Mesothelial cell of epicardium (in vitro differentiated cells): Measurements from ENCODE around the gene ARHGAP21. TPM values are rescaled to one million over a fixed set of nuclear protein-coding genes. Genes with fewer than 3 reads are reported as not detected.
A peak's percentile ranks its signal among the peaks of the same experiment; 100 is the strongest.

ENCODE experiments used
- DNase-seq, 2 experiments: peaks; one replicate each; pipeline ENCODE4 v3.0.0; 2021; ENCODE audit warnings: low spot score in 2 of 2; ENCODE audit not compliant: unreplicated experiment in 2 of 2
- H3K27ac Mint-ChIP-seq: 2 replicates; pipeline ENCODE4 v1.8.0; 2021; ENCODE audit warnings: mixed read lengths
- H3K27me3 Mint-ChIP-seq: 2 replicates; pipeline ENCODE4 v1.8.0; 2021; ENCODE audit warnings: low read depth, mixed read lengths
- H3K36me3 Mint-ChIP-seq: 2 replicates; pipeline ENCODE4 v1.8.0; 2021; ENCODE audit warnings: mixed read lengths
- H3K4me1 Mint-ChIP-seq: 2 replicates; pipeline ENCODE4 v1.8.0; 2021; ENCODE audit warnings: mixed read lengths
- H3K4me3 Mint-ChIP-seq: 2 replicates; pipeline ENCODE4 v1.8.0; 2021; ENCODE audit warnings: mild to moderate bottlenecking, moderate library complexity, mixed read lengths
- H3K9me3 Mint-ChIP-seq: 2 replicates; pipeline ENCODE4 v1.8.0; 2021; ENCODE audit warnings: mixed read lengths
- total RNA-seq: library from RNA; stranded (reverse); gene quantifications from 3 replicates; pipeline ENCODE4 v1.2.1, GENCODE V29; 2021
- TF ChIP-seq, protein P1 (sequence below): fragments of 200-600 bp; sonication (generic); IDR thresholded peaks from one replicate; pipeline ENCODE4 v1.5.0; 2021; ENCODE audit warnings: antibody characterized with exemption; ENCODE audit not compliant: unreplicated experiment

The ARHGAP21 gene
- total RNA-seq, 1 donor from 2014 or later = 119 TPM

DNA sequence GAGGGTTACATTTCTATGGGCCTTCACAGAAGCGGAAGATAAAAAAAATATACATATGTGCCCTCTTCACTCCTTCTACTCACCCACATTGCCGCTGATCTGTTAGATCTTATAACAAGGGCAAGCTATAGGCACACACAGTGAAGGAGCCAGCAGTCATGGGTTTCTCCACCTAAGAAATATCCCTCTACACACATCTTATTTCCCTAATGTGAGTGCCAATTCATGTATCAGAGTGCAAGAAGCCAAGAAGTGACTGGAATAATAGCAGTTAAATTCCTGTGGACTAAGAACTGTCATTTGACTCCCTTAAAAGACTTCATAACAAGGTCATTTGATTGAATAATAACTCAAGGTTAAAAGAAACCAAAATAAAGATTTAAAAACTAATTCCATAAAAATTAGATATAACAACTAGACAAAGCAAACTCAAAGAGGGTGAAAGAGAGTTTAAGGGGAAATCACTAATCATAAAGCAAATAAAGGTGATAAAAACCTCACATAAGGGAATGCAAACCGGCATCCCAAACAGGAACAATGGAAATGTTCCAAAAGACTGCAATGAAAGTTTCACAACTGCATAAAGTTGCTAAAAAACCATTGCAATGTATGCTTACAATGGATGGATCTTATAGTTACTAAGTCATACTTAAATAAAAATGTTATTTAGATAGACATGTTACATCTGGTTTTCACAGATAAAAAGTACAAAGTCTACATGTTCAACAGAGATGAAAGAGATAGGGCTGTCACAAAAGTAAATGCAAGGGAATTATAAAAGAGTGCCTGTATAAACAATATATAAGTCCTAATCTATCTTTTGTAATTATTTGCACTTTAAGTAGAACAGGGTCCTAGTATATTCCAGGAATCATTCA, 42.8 kb downstream of the ARHGAP21 start:
- Mint-ChIP-seq H3K4me1 (peaks cover 18% of the 10 kb centered on the region), H3K9me3 (peaks cover 16% of the 10 kb centered on the region), H3K27ac (peak overlapping the region; percentile 74)

DNA sequence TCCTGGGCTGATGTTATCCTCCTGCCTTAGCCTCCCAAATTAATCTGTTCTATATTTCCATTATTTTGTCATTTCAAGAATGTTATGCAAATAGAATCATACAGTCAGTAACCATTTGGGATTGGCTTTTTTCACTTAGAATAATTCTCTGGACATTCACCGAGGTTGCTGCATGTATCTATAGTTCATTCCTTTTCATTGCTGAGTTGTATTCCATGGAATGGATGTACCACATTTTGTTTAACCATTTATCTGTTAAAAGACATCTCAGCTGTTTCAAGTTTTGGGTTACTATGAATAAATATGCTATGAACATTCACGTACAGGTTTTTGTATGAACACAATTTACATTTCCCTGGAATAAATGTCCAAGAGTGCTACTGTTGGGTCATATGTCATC, 44.9 kb downstream of the ARHGAP21 start:
- TF ChIP-seq, protein P1, sequence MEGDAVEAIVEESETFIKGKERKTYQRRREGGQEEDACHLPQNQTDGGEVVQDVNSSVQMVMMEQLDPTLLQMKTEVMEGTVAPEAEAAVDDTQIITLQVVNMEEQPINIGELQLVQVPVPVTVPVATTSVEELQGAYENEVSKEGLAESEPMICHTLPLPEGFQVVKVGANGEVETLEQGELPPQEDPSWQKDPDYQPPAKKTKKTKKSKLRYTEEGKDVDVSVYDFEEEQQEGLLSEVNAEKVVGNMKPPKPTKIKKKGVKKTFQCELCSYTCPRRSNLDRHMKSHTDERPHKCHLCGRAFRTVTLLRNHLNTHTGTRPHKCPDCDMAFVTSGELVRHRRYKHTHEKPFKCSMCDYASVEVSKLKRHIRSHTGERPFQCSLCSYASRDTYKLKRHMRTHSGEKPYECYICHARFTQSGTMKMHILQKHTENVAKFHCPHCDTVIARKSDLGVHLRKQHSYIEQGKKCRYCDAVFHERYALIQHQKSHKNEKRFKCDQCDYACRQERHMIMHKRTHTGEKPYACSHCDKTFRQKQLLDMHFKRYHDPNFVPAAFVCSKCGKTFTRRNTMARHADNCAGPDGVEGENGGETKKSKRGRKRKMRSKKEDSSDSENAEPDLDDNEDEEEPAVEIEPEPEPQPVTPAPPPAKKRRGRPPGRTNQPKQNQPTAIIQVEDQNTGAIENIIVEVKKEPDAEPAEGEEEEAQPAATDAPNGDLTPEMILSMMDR = no peak
- Mint-ChIP-seq H3K27me3 (no peaks in the 10 kb centered on the region), H3K4me3 (no peak overlapping the region), H3K36me3 (peaks cover 23% of the 10 kb centered on the region), H3K4me1 (peaks cover 18% of the 10 kb centered on the region), H3K9me3 (peaks cover 24% of the 10 kb centered on the region), H3K27ac (no peak overlapping the region)
- DNase-seq = no peak

More for the DNA sequence above, 42.8 kb downstream of the ARHGAP21 start:
- Mint-ChIP-seq H3K27me3 (no peaks in the 10 kb centered on the region), H3K36me3 (peaks cover 23% of the 10 kb centered on the region), H3K4me3 (no peak overlapping the region)
- no peak for DNase-seq
- TF ChIP-seq, protein P1 = no peak

DNA sequence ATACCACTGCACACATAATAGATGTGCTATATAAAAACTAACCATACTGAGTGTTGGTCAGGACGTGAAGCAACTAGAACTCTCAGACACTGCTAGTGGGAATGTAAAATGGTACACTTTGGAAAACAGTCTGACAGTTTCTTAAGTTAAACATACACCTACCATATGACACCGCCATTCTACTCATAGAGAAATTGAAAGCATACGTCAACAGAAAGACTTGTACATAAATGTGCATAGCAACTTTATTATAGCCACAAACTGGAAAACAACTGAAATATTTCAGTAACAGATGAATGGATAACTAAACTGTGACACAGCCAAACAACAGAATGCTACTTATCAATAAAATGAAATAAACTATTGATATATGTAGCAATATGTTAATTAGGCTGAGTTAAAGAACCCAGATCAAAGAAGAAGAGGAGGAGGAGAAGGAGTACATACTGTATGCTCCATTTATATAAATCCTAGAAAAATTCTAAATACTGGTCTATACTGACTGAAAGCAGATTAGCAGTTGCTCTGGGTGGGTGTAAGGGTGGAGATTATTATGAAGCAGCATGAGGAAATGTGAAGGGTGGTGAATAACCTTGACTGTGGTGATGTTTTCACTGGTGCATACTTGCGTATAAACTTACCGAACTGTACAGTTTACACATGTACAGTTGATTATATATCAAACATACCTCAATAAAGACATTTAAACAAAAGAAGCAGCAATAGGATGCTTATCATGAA, 48.6 kb downstream of the ARHGAP21 start:
- Mint-ChIP-seq H3K36me3 (peaks cover 23% of the 10 kb centered on the region), H3K9me3 (peaks cover 24% of the 10 kb centered on the region), H3K4me1 (peaks cover 3% of the 10 kb centered on the region), H3K27me3 (no peaks in the 10 kb centered on the region), H3K4me3 (no peak overlapping the region), H3K27ac (no peak overlapping the region)
- TF ChIP-seq, protein P1 = no peak
- no peak for DNase-seq

DNA sequence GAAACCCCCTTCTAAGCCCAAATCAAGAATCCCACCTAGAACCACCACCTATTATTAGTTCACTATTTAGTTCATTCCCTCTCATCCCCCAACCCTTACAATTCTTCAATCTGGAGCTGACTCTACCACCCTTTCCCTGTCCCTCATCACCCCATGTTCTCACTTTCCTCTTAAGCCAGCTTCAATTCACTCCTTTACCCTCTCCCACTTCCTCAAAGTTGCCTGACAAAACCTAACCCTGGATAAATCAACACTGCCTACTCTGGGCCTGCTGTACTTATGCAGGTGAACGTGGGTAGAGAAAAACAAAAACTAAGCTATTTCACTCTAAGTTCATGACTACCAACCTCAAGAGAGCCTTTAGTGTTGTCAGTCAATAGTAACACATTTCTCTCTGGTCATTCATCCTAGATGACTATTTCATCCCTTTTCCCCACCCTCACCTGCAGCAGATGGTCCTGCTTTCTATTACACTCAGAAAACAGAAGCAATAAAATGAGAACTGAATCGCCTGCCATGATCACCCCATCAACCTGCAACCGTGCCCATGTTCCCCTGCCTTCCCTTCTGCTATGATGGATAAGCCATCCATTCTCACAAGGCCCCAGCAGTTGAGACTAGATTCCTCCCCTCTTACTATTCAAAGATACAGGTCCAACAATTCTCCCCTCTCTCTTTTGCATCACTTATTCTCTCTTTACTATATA, 52.6 kb downstream of the ARHGAP21 start:
- DNase-seq = no peak
- Mint-ChIP-seq H3K9me3 (peaks cover 8% of the 10 kb centered on the region), H3K27ac (peak overlapping the region; percentile 13), H3K36me3 (peaks cover 19% of the 10 kb centered on the region), H3K27me3 (no peaks in the 10 kb centered on the region), H3K4me1 (peaks cover 3% of the 10 kb centered on the region), H3K4me3 (no peak overlapping the region)
- TF ChIP-seq, protein P1 = no peak

DNA sequence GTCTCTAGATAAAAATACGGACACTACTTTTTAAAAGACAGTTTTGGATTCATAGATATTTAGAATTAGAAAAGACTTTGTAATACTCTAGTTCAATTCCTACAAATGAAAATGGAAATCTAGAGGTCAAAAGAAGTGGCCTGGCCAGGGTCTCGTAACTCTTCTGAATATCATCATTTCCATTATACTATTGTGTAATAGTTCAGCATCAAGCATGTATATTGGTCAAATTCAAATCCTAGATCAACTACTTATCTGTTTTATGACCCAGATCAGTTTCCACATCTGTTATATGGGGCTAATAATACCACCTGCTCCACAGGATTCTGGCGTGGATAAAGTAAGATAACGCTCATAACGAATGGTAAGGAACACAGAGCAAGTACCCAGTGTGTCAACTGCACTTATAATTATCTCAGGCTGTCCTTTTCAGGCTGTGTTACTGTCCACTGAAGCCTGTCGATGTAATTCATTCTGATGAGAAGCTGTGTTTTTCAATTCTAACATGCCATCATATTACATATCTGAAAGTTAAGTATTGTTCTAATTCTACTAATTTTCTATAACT, 54.3 kb downstream of the ARHGAP21 start:
- no peaks in the 10 kb centered on the region for H3K9me3 Mint-ChIP-seq
- H3K4me1 Mint-ChIP-seq = peaks cover 3% of the 10 kb centered on the region
- TF ChIP-seq, protein P1 = no peak
- no peak overlapping the region for H3K4me3 Mint-ChIP-seq
- no peaks in the 10 kb centered on the region for H3K27me3 Mint-ChIP-seq
- no peak for DNase-seq
- H3K27ac Mint-ChIP-seq = no peak overlapping the region
- peaks cover 20% of the 10 kb centered on the region for H3K36me3 Mint-ChIP-seq
